Kidney (tissue), 14 donors: ENCODE measurements around the gene EVI5. TPM values are rescaled to one million over a fixed set of nuclear protein-coding genes. Genes with fewer than 3 reads are reported as not detected.

Experiments used
- DNase-seq, 5 donors: peaks; one replicate each; pipeline ENCODE4 v3.0.0-alpha.2; 2013 to 2020
- FAIRE-seq: peaks from 2 replicates; lab custom pipeline; 2012; peaks lifted over from hg19 to GRCh38; lab: Jason Lieb, UNC
- H3K27ac ChIP-seq, 2 donors: one replicate each; pipeline ENCODE4 v1.7.0; 2013; ENCODE audit warnings: low read depth in 2 of 2, low read length in 2 of 2, inconsistent platforms in 1 of 2
- H3K27me3 ChIP-seq: one replicate; pipeline ENCODE4 v1.7.1; 2013; ENCODE audit warnings: low read length, inconsistent platforms; ENCODE audit not compliant: control insufficient read depth, insufficient read depth
- H3K36me3 ChIP-seq, 3 donors: one replicate each; pipeline versions ENCODE4 v1.7.0 to v1.7.1; 2013; ENCODE audit warnings: low read length in 3 of 3, control low read depth in 1 of 3, inconsistent platforms in 1 of 3; ENCODE audit not compliant: insufficient read depth in 3 of 3, control insufficient read depth in 2 of 3
- H3K4me1 ChIP-seq, 3 donors: one replicate each; pipeline versions ENCODE4 v1.7.0 to v1.7.1; 2013; ENCODE audit warnings: low read length in 3 of 3, inconsistent platforms in 1 of 3, low read depth in 1 of 3; ENCODE audit not compliant: control insufficient read depth in 2 of 3, insufficient read depth in 2 of 3
- H3K4me3 ChIP-seq, 3 donors: one replicate each; pipeline versions ENCODE4 v1.7.0 to v1.8.1; 2013; ENCODE audit warnings: low read length in 3 of 3, control low read depth in 1 of 3, inconsistent platforms in 1 of 3
- H3K9ac ChIP-seq, 3 donors: one replicate each; pipeline versions ENCODE4 v1.7.0 to v1.7.1; 2013; ENCODE audit warnings: low read length in 3 of 3, control low read depth in 1 of 3, inconsistent platforms in 1 of 3
- H3K9me3 ChIP-seq, 3 donors: one replicate each; pipeline versions ENCODE4 v1.7.0 to v1.7.1; 2013; ENCODE audit warnings: low read length in 3 of 3, control low read depth in 1 of 3, inconsistent platforms in 1 of 3; ENCODE audit not compliant: control insufficient read depth in 2 of 3, insufficient read depth in 1 of 3
- CTCF ChIP-seq: IDR thresholded peaks from 3 replicates; pipeline ENCODE4 v1.5.1; 2012; ENCODE audit warnings: mild to moderate bottlenecking, moderate library complexity, borderline replicate concordance; ENCODE audit not compliant: insufficient read depth; ENCODE audit errors: extremely low read depth
- intact Hi-C: fragments of 100-400 bp; cut with DNase I; formaldehyde crosslinking; loops from one replicate; pipeline ENCODE4 v1.11.1; 2022
- polyA plus RNA-seq: library from polyadenylated mRNA; stranded (reverse); fragments of 350-450 nt; fragmentation: Illumina TruSeq; extraction: RNeasy Lipid Tissue Mini Kit (QIAGEN cat#74804); gene quantifications from one replicate; pipeline ENCODE4 v1.2.3, GENCODE V29; 2014; ENCODE audit warnings: low read depth, low replicate concordance; ENCODE audit not compliant: insufficient read depth
- total RNA-seq: library from RNA; stranded (reverse); fragmentation: NEBNext Ultra II Directional; extraction: Animal tissue kit (Norgen Biotek cat#: 25700); gene quantifications from one replicate; pipeline ENCODE4 v1.2.1, GENCODE V29; 2021
- donor health status: control.
- donor health status: control.
- donor health status: control.
- donor health status: control.
- donor health status: control.
- donor health status: DM: yes; HTN: yes; CAD: no.
- donor health status: Normal renal cell carcinoma (clear cell type).

Gene EVI5
- total and polyA plus RNA-seq, 2 donors from 2014 or later: 3.6 to 36.5 TPM

DNA sequence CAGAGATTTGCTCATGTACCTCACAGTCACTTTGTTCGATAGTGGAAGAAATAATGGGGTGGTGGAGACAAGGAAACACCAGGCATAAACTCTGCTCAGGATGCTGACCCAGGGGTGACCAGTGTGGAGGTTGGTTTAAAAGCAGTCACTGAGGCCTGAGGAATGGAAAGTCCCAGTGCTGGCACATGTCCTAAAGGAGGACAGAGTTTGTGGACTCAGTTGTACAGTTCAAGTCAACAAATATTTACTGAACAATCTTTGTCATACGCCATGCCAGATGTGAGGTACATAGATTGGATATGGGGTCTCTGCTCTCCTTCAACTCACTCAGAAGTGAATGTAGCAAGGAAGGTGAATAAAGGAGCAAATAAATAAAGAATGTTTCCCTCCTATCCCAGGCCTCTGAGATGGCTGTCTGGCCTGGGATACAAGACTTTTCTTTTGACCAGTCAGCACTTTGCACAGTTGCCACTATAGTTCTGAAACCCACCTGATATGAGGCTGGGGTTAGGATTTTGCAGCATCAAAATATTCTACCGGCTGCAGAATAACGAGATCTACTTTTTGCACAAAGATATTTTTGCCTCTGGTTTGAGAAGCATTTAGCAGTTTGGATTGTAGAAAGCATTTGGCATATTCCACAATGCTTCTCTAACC, 290.3 kb downstream of the EVI5 start:
- intact Hi-C loops: no loop called here

DNA sequence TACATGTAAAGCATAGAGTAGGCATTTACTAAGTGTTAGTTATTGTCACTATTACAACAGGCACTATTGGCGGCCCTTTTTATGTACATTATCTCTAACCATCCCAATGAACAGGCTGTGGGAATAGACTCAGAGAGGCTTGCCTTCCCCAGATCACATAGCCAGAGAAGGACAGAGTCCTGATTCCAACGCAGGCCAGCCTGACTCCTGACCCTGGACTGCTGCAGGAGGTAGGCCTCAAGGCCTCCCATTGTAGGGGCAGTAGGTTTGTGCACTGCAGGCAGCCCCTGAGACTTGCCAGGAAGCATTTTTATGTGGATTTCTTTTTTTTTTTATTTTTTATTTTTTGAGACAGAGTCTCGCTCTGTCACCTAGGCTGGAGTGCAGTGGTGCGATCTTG, 291.8 kb downstream of the EVI5 start:
- intact Hi-C loops: no loop called here
- no peak for TF ChIP-seq CTCF

More for the DNA sequence above, 290.3 kb downstream of the EVI5 start:
- FAIRE-seq (no peak), DNase-seq (no peak)
- Histone ChIP-seq H3K27ac (no peak overlapping the region), H3K27me3 (peaks cover 3% of the 10 kb centered on the region), H3K9me3 (no peaks in the 10 kb centered on the region), H3K36me3 (no peaks in the 10 kb centered on the region), H3K4me1 (no peaks in the 10 kb centered on the region), H3K9ac (no peak overlapping the region), H3K4me3 (no peak overlapping the region)
- TF ChIP-seq CTCF: no peak

DNA sequence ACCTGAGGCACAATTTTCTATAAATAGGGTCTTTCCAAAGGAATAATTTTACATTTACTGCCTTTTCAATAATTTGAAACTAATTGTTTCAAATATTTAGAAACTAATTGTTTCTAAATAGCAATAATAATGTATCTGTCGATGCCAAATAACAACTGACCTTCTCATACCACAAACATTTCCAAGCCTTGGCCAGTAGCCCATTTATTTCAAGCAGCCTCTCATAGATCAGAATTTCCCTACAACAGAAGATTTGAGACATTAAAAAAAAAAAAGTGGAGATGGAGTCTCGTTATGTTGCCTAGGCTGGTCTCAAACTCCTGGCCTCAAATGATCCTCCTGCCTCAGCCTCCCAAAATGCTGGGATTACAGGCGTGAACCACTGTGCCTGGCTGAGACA, 296.1 kb downstream of the EVI5 start:
- no peak for TF ChIP-seq CTCF
- H3K27me3 ChIP-seq: peaks cover 37% of the 10 kb centered on the region
- H3K4me3 ChIP-seq: no peak overlapping the region
- no peak for FAIRE-seq
- peaks cover 0 to 17% (median 0%) of the 10 kb centered on the region in 3 donors for H3K4me1 ChIP-seq
- H3K36me3 ChIP-seq: no peaks in the 10 kb centered on the region
- no peak overlapping the region for H3K27ac ChIP-seq
- no peak for DNase-seq
- no peak overlapping the region for H3K9ac ChIP-seq
- no peaks in the 10 kb centered on the region for H3K9me3 ChIP-seq
- intact Hi-C loops: no loop called here

More for the DNA sequence above, 291.8 kb downstream of the EVI5 start:
- no peak overlapping the region for H3K4me3 ChIP-seq
- H3K4me1 ChIP-seq: no peaks in the 10 kb centered on the region
- no peak overlapping the region for H3K27ac ChIP-seq
- no peaks in the 10 kb centered on the region for H3K36me3 ChIP-seq
- no peak for FAIRE-seq
- no peaks in the 10 kb centered on the region for H3K9me3 ChIP-seq
- no peak for DNase-seq
- H3K27me3 ChIP-seq: peaks cover 13% of the 10 kb centered on the region
- H3K9ac ChIP-seq: no peak overlapping the region
